KMS-11 (cell line): Measurements from ENCODE around the gene ENO3.
"Not testable (repeated sequence)": the region's sequence is repeated elsewhere in the genome, so short reads cannot be mapped to it uniquely, and the experiment has no call there.

Experiments
- H2AFZ ChIP-seq: fragments of 200-600 bp; sonication (generic); 2 replicates; pipeline ENCODE4 v1.6.1; 2016; ENCODE audit warnings: antibody characterized with exemption, mixed run types, low read depth
- H3K27ac ChIP-seq: fragments of 200-600 bp; sonication (generic); 2 replicates; pipeline ENCODE4 v1.6.1; 2016; ENCODE audit warnings: mild to moderate bottlenecking, mixed run types
- H3K27me3 ChIP-seq: fragments of 200-600 bp; sonication (generic); 2 replicates; pipeline ENCODE4 v1.6.1; 2017; ENCODE audit warnings: mild to moderate bottlenecking, low read depth, mixed run types, moderate library complexity; ENCODE audit not compliant: insufficient read depth
- H3K36me3 ChIP-seq: fragments of 200-600 bp; sonication (generic); 2 replicates; pipeline ENCODE4 v1.6.1; 2017; ENCODE audit warnings: mild to moderate bottlenecking, mixed run types; ENCODE audit not compliant: insufficient read depth
- H3K4me1 ChIP-seq: fragments of 200-600 bp; sonication (generic); 2 replicates; pipeline ENCODE4 v1.6.1; 2016; ENCODE audit warnings: mild to moderate bottlenecking, low read depth, mixed run types; ENCODE audit not compliant: poor library complexity, severe bottlenecking
- H3K4me2 ChIP-seq: fragments of 200-600 bp; sonication (generic); 2 replicates; pipeline ENCODE4 v1.7.0; 2016; ENCODE audit warnings: mild to moderate bottlenecking, mixed run types
- H3K4me3 ChIP-seq: fragments of 200-600 bp; sonication (generic); IDR thresholded peaks from 2 replicates; pipeline ENCODE4 v1.6.1; 2017; ENCODE audit warnings: low read depth, low read length, mixed read lengths; ENCODE audit not compliant: insufficient read depth
- H3K79me2 ChIP-seq: fragments of 200-600 bp; sonication (generic); 2 replicates; pipeline ENCODE4 v1.6.1; 2016; ENCODE audit warnings: low read depth, mixed run types; ENCODE audit not compliant: insufficient read depth
- H3K9ac ChIP-seq: fragments of 200-600 bp; sonication (generic); 2 replicates; pipeline ENCODE4 v1.6.1; 2016; ENCODE audit warnings: mild to moderate bottlenecking, mixed run types
- H4K20me1 ChIP-seq: fragments of 200-600 bp; sonication (generic); 2 replicates; pipeline ENCODE4 v1.6.1; 2016; ENCODE audit warnings: mild to moderate bottlenecking, mixed run types; ENCODE audit not compliant: insufficient read depth
- CTCF ChIP-seq: fragments of 200-600 bp; sonication (generic); conservative IDR thresholded peaks from 2 replicates; pipeline ENCODE4 v1.6.1; 2017; ENCODE audit warnings: low read depth, mild to moderate bottlenecking, antibody characterized with exemption, low read length, moderate library complexity, mixed read lengths

Gene ENO3

GRCh38 chr17:4908301-4908700, 42.6 kb upstream of the ENO3 start:
- no peak overlapping the region for H3K9ac ChIP-seq
- TF ChIP-seq CTCF: no peak
- H3K27me3 ChIP-seq: no peaks in the 10 kb centered on the region
- H3K4me1 ChIP-seq: no peaks in the 10 kb centered on the region
- H2AFZ ChIP-seq: no peak overlapping the region
- H4K20me1 ChIP-seq: no peaks in the 10 kb centered on the region
- H3K79me2 ChIP-seq: no peaks in the 10 kb centered on the region
- no peak overlapping the region for H3K4me2 ChIP-seq
- no peaks in the 10 kb centered on the region for H3K36me3 ChIP-seq
- no peak overlapping the region for H3K4me3 ChIP-seq
- no peak overlapping the region for H3K27ac ChIP-seq

- no peaks in the 10 kb centered on the region for H3K79me2 ChIP-seq
- no peaks in the 10 kb centered on the region for H3K4me1 ChIP-seq
- TF ChIP-seq CTCF: no peak
- H3K4me3 ChIP-seq: no peak overlapping the region
- no peaks in the 10 kb centered on the region for H3K27me3 ChIP-seq
- no peaks in the 10 kb centered on the region for H3K36me3 ChIP-seq
- H3K27ac ChIP-seq: no peak overlapping the region
- no peak overlapping the region for H3K9ac ChIP-seq
- no peak overlapping the region for H3K4me2 ChIP-seq
- no peak overlapping the region for H2AFZ ChIP-seq
- no peaks in the 10 kb centered on the region for H4K20me1 ChIP-seq
Measured at GRCh38 chr17:4908711-4909496, 42.0 kb upstream of the ENO3 start.

GRCh38 chr17:4913994-4914393, 36.9 kb upstream of the ENO3 start:
- no peak for TF ChIP-seq CTCF
- no peak overlapping the region for H3K27ac ChIP-seq
- H3K27me3 ChIP-seq: no peaks in the 10 kb centered on the region
- H3K4me2 ChIP-seq: no peak overlapping the region
- no peaks in the 10 kb centered on the region for H4K20me1 ChIP-seq
- H3K79me2 ChIP-seq: no peaks in the 10 kb centered on the region
- H3K4me3 ChIP-seq: no peak overlapping the region
- H3K36me3 ChIP-seq: no peaks in the 10 kb centered on the region
- no peak overlapping the region for H2AFZ ChIP-seq
- no peak overlapping the region for H3K9ac ChIP-seq
- no peaks in the 10 kb centered on the region for H3K4me1 ChIP-seq

DNA sequence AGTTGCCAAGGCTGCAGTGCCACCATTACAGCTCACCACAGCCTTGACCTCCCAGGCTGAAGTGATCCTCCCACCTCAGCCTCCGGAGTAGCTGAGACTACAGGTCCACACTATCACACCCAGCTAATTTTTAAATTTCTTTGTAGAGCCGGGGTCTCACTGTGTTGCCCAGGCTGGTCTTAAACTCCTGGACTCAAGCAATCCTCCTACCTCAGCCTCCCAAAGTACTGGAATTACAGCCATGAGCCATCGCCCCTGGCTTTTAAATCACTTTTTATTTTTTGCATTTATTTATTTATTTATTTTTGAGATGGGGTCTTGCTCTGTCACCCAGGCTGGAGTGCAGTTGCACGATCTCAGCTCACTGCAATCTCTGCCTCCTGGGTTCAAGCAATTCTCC, 36.4 kb upstream of the ENO3 start:
- not testable (repeated sequence) for H3K4me1 ChIP-seq, H3K4me2 ChIP-seq, H3K27me3 ChIP-seq, H3K79me2 ChIP-seq, H3K27ac ChIP-seq, H3K36me3 ChIP-seq, H3K9ac ChIP-seq, H3K4me3 ChIP-seq, H2AFZ ChIP-seq, H4K20me1 ChIP-seq

DNA sequence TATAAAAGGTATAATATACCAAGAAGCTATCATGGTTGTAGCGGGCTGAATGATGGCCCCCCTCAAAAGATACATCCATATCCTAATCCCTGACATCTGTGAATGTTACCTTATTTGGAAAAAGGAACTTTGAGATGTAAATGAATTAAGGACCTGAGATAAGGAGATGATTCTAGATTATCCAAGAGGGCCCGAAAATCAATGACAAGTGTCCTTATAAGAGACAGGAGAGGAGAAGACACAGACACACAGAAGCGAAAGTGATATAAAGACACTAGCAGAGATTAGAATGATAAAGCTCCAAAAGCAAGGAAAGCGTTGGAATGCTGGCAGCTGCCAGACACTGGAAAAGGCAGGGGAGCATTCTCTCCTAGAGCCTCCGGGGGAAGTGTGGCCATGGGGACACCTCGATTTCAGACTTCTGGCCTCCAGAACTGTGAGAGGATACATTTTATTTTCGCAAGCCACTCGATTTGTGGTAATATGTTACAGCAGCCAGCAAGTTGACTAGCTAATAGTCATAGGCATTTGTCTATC, 31.3 kb upstream of the ENO3 start:
- Histone ChIP-seq H2AFZ (no peak overlapping the region), H4K20me1 (no peaks in the 10 kb centered on the region), H3K27ac (no peak overlapping the region), H3K36me3 (no peaks in the 10 kb centered on the region), H3K4me1 (no peaks in the 10 kb centered on the region), H3K9ac (no peak overlapping the region), H3K4me2 (no peak overlapping the region), H3K79me2 (no peaks in the 10 kb centered on the region), H3K27me3 (no peaks in the 10 kb centered on the region), H3K4me3 (no peak overlapping the region)
- no peak for TF ChIP-seq CTCF
